Activated CD8-positive, alpha-beta memory T cell treated with anti-CD3 and anti-CD28 coated beads for 36 hours (primary cell): ENCODE results near the gene MAGI1. TPM values are rescaled to one million over a fixed set of nuclear protein-coding genes. Genes with fewer than 3 reads are reported as not detected.

ENCODE experiments used
- CTCF ChIA-PET: fragments of 350-600 bp; sonication (Branson Sonifier 250); formaldehyde crosslinking; loops from one replicate; lab custom pipeline; 2021; ENCODE audit warnings: antibody characterized with exemption; lab: Charles Lee
- POLR2A ChIA-PET: fragments of 350-600 bp; sonication (Branson Sonifier 250); formaldehyde crosslinking; loops from one replicate; lab custom pipeline; 2021; ENCODE audit warnings: antibody characterized with exemption; lab: Charles Lee
- total RNA-seq, 2 experiments: library from RNA; stranded (reverse); gene quantifications; one replicate each; pipeline ENCODE4 v1.2.3, GENCODE V29; 2021

MAGI1 gene
- total RNA-seq, 2 experiments from 2014 or later, result 0.38 to 0.53 TPM

GRCh38 chr3:65449841-65450428 is 588.8 kb downstream of the MAGI1 start:
- POLR2A ChIA-PET, result no interaction called here
- CTCF ChIA-PET, result no interaction called here

DNA sequence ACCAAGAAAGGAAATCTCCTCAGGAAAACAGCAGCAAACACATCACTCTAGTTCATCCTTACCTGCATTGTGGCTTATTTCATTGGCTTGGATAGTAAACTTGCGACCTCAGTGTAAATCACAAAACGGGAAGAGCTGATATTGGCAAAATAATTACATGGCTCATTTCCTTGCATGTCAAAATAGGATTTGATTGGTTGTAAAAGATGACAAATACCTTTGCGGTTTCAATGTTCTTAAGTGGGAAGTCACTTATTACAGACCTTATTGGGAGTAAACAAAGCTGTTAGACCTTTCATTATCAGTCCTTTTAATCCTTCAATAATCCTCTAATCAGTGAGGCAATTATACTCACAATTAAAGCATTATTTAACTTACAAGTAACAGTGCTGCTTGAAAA is 590.6 kb downstream of the MAGI1 start:
- POLR2A ChIA-PET, result no interaction called here
- CTCF ChIA-PET, result no interaction called here

- POLR2A ChIA-PET, result no interaction called here
- CTCF ChIA-PET, result no interaction called here
These were observed 593.0 kb downstream of the MAGI1 start for GRCh38 chr3:65445573-65446169.

- POLR2A ChIA-PET, result no interaction called here
- CTCF ChIA-PET, result no interaction called here
These were observed 594.3 kb downstream of the MAGI1 start for GRCh38 chr3:65444447-65444815.

DNA sequence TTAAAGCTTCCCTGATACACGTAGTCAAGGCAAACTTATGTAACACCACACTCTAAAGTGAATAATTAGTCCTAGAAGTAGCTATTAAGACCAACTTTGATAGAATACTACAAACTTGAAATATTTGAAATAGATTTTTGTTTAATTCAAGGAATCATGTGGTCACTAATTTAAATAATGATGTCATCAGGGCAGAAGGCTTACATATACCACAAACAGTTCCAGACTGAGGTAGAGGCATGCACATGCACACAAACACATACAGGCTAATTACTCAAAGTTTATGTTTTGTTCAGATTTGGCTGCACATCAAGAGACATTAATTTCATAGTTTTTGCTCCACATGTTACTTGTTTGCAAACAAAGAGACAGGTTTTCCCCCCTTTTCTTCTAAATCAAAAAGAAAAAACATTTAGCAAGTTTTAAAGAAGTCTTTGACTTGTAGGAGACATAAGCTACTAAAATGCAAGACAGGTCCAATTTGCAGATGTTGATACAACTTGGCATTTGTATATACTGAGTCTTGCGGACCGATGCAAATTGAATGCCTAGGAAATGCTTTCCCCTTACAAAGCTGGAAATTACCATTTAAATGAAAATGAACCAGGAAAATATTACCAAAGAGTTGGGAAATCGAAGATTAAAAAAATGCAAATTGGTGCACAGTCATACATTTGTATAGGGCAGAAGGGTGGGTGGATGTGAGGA is 594.8 kb downstream of the MAGI1 start:
- ChIA-PET CTCF (no interaction called here), POLR2A (no interaction called here)

DNA sequence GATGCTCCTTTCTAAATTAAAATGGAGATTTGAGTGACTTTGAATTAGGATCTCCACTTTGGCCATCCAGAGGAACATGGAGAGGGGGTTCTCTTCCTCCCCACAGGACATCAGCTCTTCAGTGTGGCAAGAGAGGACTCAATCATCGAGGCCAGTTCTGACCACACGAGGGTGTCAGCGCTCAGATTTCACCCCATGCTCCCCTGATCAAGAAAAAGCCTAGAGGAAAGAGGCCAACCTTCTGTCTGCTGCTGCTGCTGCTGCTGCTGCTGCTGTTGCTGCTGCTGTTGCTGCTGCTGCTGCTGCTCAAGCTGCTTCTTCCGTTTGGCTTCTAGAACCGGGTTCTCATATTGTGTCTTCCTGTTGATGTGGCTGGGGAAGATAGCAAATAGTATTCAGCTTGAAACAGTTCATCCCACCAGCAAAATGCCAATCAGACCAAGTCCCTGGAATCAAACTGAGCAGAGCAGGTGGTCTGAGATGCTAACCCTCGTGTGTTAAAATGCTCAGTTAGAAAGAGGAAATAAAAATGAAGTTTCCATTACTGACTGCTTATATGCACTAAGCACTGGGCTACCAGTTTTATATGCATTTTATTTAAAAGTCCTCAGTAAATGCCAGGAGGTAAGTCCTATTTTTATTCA is 599.0 kb downstream of the MAGI1 start:
- CTCF ChIA-PET, result interaction anchor here (0.5 kb wide), 1 partner anchor 53 kb away, joined by 3 read pairs; no protein-coding TSS in a partner anchor
- POLR2A ChIA-PET, result no interaction called here

DNA sequence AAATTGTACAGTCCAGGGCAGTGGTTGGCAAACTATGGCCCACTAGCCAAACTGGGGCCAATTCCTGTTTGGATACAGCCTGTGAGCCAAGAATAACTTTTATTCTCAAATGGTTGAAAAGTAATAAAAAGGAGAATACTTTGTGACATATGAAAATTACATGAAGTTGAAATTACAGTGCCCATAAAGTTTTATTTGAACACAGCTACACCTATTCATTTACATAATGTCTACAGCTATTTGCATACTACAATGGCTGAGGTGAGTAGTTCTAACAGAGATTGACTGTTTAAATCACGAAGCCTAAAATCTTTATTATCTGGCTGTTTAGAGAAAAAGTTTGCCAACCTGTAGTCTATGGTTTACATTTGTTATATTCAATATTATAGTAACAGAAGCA is 600.1 kb downstream of the MAGI1 start:
- ChIA-PET CTCF (no interaction called here), POLR2A (no interaction called here)

DNA sequence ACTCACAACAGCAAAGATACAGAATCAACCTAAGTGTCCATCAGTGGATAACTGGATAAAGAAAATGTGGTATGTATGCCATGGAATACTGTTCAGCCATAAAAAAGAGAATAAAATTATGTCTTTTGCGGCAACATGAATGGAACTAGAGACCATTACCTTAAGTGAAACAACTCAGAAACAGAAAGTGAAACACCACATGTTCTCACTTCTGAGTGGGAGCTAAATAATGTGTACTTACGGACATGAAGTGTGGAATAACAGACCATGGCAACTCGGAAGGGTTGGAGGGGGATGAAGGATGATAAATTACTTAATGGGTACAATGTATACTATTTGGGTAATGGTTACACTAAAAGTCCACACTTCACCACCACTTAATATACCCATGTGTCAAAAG is 600.6 kb downstream of the MAGI1 start:
- ChIA-PET CTCF (no interaction called here), POLR2A (no interaction called here)

GRCh38 chr3:65436580-65436979 is 602.1 kb downstream of the MAGI1 start:
- ChIA-PET CTCF (no interaction called here), POLR2A (no interaction called here)

DNA sequence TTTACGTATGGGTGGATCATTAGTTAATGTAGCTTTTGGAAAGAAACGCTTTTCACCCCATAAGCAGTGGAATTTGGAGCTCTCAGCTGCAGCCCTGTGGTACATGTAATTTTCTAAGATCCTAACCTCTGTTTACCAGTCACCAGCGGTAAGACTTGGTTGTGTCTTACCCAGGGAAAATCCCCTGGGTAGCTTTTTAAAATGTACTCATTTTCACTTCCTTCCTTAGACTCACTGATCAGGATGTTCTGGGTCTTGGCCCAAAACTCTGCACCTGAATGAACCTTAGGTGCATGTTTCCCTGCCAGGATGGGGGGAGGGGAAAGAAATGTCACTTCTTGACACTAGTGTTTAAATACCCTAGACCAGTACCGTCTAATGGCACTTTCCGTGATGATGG is 605.2 kb downstream of the MAGI1 start:
- ChIA-PET POLR2A (no interaction called here), CTCF (no interaction called here)

- ChIA-PET POLR2A (no interaction called here), CTCF (no interaction called here)
These were observed 606.2 kb downstream of the MAGI1 start for GRCh38 chr3:65432388-65433003.

DNA sequence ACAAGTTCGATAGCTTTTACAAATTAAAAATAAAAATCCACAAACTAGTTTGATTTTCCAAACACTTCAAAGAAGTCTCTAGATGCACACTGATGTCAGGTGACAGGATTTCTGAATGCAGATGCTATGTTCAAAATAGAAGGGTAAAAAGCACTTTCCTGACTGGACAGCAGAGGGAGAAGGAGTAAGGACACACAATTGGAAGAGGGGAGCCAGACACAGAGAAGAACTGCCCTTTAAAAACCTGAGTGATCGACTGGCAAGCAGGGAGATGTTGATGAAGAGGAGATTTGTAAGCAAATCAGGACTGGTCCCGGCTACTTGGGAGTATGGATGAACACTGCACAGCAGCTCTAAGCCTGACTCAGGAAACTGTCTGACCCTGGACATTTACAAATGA is 612.8 kb downstream of the MAGI1 start:
- ChIA-PET POLR2A (no interaction called here), CTCF (no interaction called here)

DNA sequence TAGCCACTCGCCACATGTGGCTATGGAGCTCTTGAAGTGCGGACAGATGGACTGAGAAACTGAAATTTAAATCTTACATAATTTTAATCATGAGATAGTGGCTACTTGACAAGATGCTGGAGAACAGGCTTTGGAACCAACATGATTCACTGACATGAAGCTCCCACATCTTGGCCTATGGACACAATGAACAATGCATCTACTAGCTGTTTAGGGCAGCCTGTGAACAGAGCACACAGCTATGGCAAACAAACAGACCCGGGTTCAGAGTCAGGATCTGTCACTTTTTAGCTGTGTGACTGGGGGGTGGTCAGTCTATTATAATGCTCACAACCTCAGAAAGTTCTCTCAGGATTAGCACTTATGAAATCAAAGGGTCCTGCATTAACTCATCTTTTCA is 616.6 kb downstream of the MAGI1 start:
- ChIA-PET CTCF (no interaction called here), POLR2A (no interaction called here)

DNA sequence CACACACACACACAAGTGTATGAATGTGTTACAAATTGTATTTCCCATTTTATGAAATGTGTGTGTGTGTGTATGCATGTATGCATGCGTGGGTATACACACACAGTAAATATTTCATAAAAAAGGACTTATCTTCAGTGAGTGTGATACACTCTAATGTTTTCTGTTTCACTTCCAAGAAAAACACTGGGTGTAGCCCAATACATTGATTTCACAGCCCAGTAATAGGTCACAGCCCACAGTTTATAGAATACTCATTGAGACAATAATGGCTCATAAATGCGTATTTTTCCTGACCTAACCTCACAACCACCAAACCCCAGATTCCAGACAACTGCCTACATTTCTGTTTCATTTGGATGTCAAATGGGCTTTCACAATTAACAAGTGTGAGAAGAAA is 619.5 kb downstream of the MAGI1 start:
- ChIA-PET CTCF (no interaction called here), POLR2A (no interaction called here)

DNA sequence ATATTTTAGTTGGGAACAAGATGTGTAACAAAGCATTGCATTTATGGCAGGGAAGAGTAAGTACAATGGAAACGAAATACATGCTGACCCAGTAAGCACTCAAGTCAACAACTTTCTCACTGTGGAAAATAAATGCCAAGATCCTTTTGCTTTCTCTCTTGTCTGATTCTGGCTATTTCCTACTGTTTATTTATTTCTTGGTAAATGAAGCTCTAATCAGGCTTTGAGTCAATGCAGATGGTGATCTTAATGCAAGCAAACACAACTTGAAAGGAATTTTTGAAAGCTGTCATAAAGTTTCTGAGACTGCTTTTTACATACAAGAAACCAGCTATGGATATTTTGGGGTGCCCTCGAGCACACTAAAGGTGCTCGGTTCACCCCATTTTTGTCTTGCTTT is 624.8 kb downstream of the MAGI1 start:
- POLR2A ChIA-PET, result no interaction called here
- CTCF ChIA-PET, result no interaction called here

DNA sequence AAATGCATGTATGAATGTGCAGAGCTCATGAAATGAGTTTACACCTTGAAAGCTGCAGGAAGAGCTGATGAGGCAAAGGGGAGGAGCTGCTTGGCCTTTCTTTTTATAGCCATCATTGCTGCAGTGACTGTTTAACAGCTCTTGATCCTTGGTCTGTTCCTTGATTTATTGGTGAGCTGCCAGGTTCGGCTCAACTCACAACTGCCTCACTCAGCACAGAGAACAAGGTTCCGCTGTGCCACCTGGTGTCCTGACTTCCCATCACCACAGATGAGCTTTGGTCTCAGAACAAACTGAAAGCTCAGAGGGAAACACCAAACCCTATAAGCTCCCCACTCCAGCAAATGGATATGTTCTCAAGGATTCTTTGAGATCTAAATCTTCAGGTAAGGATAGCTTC is 626.1 kb downstream of the MAGI1 start:
- ChIA-PET CTCF (no interaction called here), POLR2A (no interaction called here)

- ChIA-PET CTCF (no interaction called here), POLR2A (no interaction called here)
These were observed 627.4 kb downstream of the MAGI1 start for GRCh38 chr3:65411367-65411766.

GRCh38 chr3:65409176-65409569 is 629.5 kb downstream of the MAGI1 start:
- ChIA-PET POLR2A (no interaction called here), CTCF (no interaction called here)

DNA sequence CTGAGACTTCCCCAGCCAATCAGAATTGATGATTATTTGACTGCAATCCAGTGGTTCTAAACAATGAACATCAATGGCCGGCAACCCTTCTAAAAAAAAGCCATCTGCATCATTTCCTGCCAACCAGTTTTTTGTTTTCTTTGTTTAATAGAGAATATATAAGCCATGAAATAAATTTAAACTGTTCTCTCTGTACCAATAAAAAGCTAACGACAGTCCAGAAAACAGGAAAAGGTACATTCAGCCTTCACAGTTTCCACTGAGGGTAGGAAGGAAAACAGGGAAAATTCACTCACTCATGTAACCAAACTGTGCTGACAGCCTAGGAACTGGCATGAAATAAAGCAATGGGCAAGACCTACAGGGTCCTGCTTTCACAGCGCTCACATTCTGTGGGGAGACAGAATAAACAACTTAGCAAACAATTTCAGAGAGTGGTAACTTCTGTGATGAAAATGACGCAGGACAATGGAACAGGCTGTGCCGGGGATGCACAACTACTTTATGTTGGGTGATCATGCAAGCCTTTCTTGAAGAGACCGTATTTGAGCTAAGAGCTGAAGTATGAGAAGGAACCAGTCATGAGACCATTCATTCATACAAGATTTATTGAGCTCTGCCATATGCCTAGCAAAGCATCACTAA is 630.1 kb downstream of the MAGI1 start:
- POLR2A ChIA-PET, result no interaction called here
- CTCF ChIA-PET, result no interaction called here

- ChIA-PET POLR2A (no interaction called here), CTCF (no interaction called here)
These were observed 632.2 kb downstream of the MAGI1 start for GRCh38 chr3:65406470-65406869.
